ENCODE data around the gene PHLDA1. TPM values are rescaled to one million over a fixed set of nuclear protein-coding genes. Genes with fewer than 3 reads are reported as not detected.

The PHLDA1 gene
- polyA plus RNA-seq, 1 of the 3 experiments (the other 2 are of a cell fraction): 26.2 TPM

DNA sequence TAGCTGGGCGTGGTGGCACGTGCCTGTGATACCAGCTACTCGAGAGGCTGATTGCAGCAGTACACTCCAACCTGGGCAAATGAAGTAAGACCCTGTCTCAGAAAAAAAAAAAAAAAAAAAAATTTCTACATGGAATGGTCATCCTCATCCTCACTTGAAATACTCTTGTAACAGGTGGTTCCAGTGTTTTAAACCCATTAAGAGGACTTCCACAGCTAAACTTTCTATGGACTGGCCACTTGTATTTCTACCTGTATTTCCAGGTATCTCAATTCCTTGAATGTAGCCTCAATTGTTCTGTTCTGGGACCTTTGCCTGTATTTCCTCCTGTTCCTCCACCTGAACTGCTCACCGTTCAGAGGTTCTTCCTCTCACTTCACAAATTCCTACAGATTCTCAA, 11.8 kb upstream of the PHLDA1 start:
- ChIA-PET POLR2A (no interaction called here), CTCF (interaction anchor here (0.8 to 1.9 kb wide), 2 partner anchors 517 to 518 kb away, joined by 3 to 6 read pairs; no protein-coding TSS in a partner anchor)
- H3K36me3 ChIP-seq (replicated peaks in 1 of 2; ENCODE audit: control insufficient read depth in 1 of 2, insufficient read depth in 2 of 2, low read length in 1 of 2): peaks cover 40 to 65% of the 10 kb centered on the region in 2 experiments

DNA sequence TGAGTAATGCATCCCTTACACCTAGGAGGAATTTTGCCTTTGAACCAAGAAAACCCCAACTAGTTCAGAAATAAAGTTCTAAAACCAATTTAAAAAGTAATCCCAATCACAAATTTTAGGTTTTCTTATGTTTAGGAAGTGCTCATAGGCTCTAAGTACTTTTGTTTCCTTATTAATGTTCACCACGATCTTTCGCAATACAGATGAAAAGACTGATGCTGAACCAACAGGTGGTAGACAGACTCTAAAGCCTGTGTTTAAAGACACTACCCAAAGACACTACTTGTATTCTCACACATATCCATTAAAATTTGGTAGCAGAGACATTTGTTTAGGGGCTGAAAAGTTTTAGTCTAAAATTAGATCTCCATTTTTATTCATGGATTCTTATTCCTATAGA, 10.6 kb upstream of the PHLDA1 start:
- no peaks in the 10 kb centered on the region; the same call in 1 of the 2 replicates for H3K79me2 ChIP-seq (ENCODE audit: insufficient read depth)
- no peaks in the 10 kb centered on the region for H3K9me3 ChIP-seq
- no peak for DNase-seq
- H3K4me1 ChIP-seq (ENCODE audit: control insufficient read depth in 1 of 2, insufficient read depth in 2 of 2, low read depth in 1 of 2, low read length in 1 of 2): peaks cover 0 to 14% of the 10 kb centered on the region in 2 experiments; a peak in 1 of 4 replicates
- POLR2A ChIA-PET: no interaction called here
- H3K9ac ChIP-seq: no peak overlapping the region
- 98% methylated on average over 2 of the region's 2 CpGs for WGBS (ENCODE audit: low lambda C conversion rate)
- peaks cover 30 to 53% of the 10 kb centered on the region in 2 experiments for H3K36me3 ChIP-seq (replicated peaks in 1 of 2; ENCODE audit: control insufficient read depth in 1 of 2, insufficient read depth in 2 of 2, low read length in 1 of 2)
- H3K4me2 ChIP-seq: no peak overlapping the region
- no peaks in the 10 kb centered on the region for H3K27me3 ChIP-seq (ENCODE audit: insufficient read depth)
- no peak overlapping the region for H3K4me3 ChIP-seq (ENCODE audit: low read depth in 2 of 2, low read length in 1 of 2)
- no peak overlapping the region for H3K27ac ChIP-seq (ENCODE audit: low read depth in 2 of 2, low read length in 1 of 2)
- no peaks in the 10 kb centered on the region for H4K20me1 ChIP-seq (ENCODE audit: insufficient read depth)
- H3F3A ChIP-seq (replicated peaks; ENCODE audit: insufficient read depth): peaks cover 63% of the 10 kb centered on the region
- no peak for TF ChIP-seq CHD2 (IDR thresholded peaks at IDR 0.05; ENCODE audit: low read length, partially characterized antibody)
- TF ChIP-seq TEAD4 (IDR thresholded peaks at IDR 0.05; ENCODE audit: borderline replicate concordance, insufficient read depth): no peak
- TF ChIP-seq RXRA (IDR thresholded peaks at IDR 0.05; ENCODE audit: borderline replicate concordance, low read depth): no peak
- TF ChIP-seq YY1 (IDR thresholded peaks at IDR 0.05; ENCODE audit: low read depth): no peak
- H3K9me2 ChIP-seq: no peaks in the 10 kb centered on the region
- H2AFZ ChIP-seq (ENCODE audit: low read depth): no peak overlapping the region
- CTCF ChIA-PET: no interaction called here

More for the DNA sequence above, 11.8 kb upstream of the PHLDA1 start:
- Histone ChIP-seq H3K27ac (ENCODE audit: low read depth in 2 of 2, low read length in 1 of 2) (no peak overlapping the region), H3F3A (replicated peaks; ENCODE audit: insufficient read depth) (peaks cover 58% of the 10 kb centered on the region), H3K27me3 (ENCODE audit: insufficient read depth) (no peaks in the 10 kb centered on the region), H3K9me2 (no peaks in the 10 kb centered on the region), H3K79me2 (ENCODE audit: insufficient read depth) (no peaks in the 10 kb centered on the region; the same call in 1 of the 2 replicates), H3K4me2 (no peak overlapping the region), H3K4me1 (ENCODE audit: control insufficient read depth in 1 of 2, insufficient read depth in 2 of 2, low read depth in 1 of 2, low read length in 1 of 2) (peaks cover 0 to 10% of the 10 kb centered on the region in 2 experiments; a peak in 1 of 4 replicates), H3K4me3 (ENCODE audit: low read depth in 2 of 2, low read length in 1 of 2) (no peak overlapping the region), H3K9me3 (no peaks in the 10 kb centered on the region), H2AFZ (ENCODE audit: low read depth) (no peak overlapping the region), H4K20me1 (ENCODE audit: insufficient read depth) (no peaks in the 10 kb centered on the region), H3K9ac (no peak overlapping the region)
- no peak for DNase-seq
- 93% methylated on average over 4 of the region's 4 CpGs for WGBS (ENCODE audit: low lambda C conversion rate)
- no peak for TF ChIP-seq MXI1 (IDR thresholded peaks at IDR 0.05; ENCODE audit: low read depth, low read length)
- TF ChIP-seq, protein P1, sequence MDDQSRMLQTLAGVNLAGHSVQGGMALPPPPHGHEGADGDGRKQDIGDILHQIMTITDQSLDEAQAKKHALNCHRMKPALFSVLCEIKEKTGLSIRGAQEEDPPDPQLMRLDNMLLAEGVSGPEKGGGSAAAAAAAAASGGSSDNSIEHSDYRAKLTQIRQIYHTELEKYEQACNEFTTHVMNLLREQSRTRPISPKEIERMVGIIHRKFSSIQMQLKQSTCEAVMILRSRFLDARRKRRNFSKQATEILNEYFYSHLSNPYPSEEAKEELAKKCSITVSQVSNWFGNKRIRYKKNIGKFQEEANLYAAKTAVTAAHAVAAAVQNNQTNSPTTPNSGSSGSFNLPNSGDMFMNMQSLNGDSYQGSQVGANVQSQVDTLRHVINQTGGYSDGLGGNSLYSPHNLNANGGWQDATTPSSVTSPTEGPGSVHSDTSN (IDR thresholded peaks at IDR 0.05): no peak
- TF ChIP-seq FOXJ3 (CRISPR knock-in tag; IDR thresholded peaks at IDR 0.05): no peak
- no peak for TF ChIP-seq EP300 (IDR thresholded peaks at IDR 0.05; ENCODE audit: borderline replicate concordance in 1 of 2, low read depth in 1 of 2, low read length in 1 of 2)
- TF ChIP-seq NRF1 (IDR thresholded peaks at IDR 0.05; ENCODE audit: low read depth, low read length): no peak
- TF ChIP-seq, protein P2, sequence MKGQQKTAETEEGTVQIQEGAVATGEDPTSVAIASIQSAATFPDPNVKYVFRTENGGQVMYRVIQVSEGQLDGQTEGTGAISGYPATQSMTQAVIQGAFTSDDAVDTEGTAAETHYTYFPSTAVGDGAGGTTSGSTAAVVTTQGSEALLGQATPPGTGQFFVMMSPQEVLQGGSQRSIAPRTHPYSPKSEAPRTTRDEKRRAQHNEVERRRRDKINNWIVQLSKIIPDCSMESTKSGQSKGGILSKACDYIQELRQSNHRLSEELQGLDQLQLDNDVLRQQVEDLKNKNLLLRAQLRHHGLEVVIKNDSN (IDR thresholded peaks at IDR 0.05; ENCODE audit: borderline replicate concordance, low read depth): no peak
- no peak for TF ChIP-seq MEF2A (IDR thresholded peaks at IDR 0.05; ENCODE audit: borderline replicate concordance, low read depth)
- no peak for TF ChIP-seq NFIC (IDR thresholded peaks at IDR 0.05; ENCODE audit: borderline replicate concordance)
- TF ChIP-seq GATA2 (CRISPR knock-in tag; IDR thresholded peaks at IDR 0.05): no peak
- TF ChIP-seq, protein P3, sequence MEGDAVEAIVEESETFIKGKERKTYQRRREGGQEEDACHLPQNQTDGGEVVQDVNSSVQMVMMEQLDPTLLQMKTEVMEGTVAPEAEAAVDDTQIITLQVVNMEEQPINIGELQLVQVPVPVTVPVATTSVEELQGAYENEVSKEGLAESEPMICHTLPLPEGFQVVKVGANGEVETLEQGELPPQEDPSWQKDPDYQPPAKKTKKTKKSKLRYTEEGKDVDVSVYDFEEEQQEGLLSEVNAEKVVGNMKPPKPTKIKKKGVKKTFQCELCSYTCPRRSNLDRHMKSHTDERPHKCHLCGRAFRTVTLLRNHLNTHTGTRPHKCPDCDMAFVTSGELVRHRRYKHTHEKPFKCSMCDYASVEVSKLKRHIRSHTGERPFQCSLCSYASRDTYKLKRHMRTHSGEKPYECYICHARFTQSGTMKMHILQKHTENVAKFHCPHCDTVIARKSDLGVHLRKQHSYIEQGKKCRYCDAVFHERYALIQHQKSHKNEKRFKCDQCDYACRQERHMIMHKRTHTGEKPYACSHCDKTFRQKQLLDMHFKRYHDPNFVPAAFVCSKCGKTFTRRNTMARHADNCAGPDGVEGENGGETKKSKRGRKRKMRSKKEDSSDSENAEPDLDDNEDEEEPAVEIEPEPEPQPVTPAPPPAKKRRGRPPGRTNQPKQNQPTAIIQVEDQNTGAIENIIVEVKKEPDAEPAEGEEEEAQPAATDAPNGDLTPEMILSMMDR (IDR thresholded peaks at IDR 0.05): no peak
- TF ChIP-seq, protein P4, sequence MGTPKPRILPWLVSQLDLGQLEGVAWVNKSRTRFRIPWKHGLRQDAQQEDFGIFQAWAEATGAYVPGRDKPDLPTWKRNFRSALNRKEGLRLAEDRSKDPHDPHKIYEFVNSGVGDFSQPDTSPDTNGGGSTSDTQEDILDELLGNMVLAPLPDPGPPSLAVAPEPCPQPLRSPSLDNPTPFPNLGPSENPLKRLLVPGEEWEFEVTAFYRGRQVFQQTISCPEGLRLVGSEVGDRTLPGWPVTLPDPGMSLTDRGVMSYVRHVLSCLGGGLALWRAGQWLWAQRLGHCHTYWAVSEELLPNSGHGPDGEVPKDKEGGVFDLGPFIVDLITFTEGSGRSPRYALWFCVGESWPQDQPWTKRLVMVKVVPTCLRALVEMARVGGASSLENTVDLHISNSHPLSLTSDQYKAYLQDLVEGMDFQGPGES (IDR thresholded peaks at IDR 0.05; ENCODE audit: low read depth, low read length): no peak
- no peak for TF ChIP-seq CHD2 (IDR thresholded peaks at IDR 0.05; ENCODE audit: low read length, partially characterized antibody)
- no peak for TF ChIP-seq JUND (IDR thresholded peaks at IDR 0.05)

Measured in SK-N-SH (cell line).